ENCODE data around the gene WIZ.
"Not testable (repeated sequence)": the region's sequence is repeated elsewhere in the genome, so short reads cannot be mapped to it uniquely, and the experiment has no call there.

DNA sequence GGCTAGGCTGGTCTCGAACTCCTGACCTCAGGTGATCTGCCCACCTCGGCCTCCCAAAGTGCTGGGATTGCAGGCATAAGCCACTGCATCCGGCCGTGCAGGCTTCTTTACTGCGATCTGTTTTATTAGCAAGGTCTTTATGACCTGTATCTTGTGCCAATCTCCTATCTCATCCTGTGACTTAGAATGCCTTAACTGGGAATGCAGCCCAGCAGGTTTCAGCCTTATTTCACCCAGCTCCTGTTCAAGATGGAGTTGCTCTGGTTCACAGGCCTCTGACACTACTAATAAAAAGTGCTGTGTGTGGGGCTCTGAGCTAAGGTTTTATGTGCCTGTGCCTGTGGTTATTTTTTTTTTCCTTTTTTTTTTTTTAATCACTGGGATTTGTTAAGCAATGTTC, 36.0 kb upstream of the WIZ start:
- TF ChIP-seq POLR2AphosphoS5, POLR2A, EP300 (IDR thresholded peaks at IDR 0.05): not testable (repeated sequence)
- TF ChIP-seq, protein P1, sequence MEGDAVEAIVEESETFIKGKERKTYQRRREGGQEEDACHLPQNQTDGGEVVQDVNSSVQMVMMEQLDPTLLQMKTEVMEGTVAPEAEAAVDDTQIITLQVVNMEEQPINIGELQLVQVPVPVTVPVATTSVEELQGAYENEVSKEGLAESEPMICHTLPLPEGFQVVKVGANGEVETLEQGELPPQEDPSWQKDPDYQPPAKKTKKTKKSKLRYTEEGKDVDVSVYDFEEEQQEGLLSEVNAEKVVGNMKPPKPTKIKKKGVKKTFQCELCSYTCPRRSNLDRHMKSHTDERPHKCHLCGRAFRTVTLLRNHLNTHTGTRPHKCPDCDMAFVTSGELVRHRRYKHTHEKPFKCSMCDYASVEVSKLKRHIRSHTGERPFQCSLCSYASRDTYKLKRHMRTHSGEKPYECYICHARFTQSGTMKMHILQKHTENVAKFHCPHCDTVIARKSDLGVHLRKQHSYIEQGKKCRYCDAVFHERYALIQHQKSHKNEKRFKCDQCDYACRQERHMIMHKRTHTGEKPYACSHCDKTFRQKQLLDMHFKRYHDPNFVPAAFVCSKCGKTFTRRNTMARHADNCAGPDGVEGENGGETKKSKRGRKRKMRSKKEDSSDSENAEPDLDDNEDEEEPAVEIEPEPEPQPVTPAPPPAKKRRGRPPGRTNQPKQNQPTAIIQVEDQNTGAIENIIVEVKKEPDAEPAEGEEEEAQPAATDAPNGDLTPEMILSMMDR (IDR thresholded peaks at IDR 0.05): not testable (repeated sequence)
